HG03378 (cell line): Measurements from ENCODE around the gene CHKA.

ENCODE experiments used
- ATAC-seq: cut with Tn5 transposase; IDR thresholded peaks from one replicate; pipeline ENCODE4 v1.9.1; 2021; ENCODE audit warnings: mild to moderate bottlenecking, moderate library complexity; ENCODE audit not compliant: unreplicated experiment

CHKA gene

DNA sequence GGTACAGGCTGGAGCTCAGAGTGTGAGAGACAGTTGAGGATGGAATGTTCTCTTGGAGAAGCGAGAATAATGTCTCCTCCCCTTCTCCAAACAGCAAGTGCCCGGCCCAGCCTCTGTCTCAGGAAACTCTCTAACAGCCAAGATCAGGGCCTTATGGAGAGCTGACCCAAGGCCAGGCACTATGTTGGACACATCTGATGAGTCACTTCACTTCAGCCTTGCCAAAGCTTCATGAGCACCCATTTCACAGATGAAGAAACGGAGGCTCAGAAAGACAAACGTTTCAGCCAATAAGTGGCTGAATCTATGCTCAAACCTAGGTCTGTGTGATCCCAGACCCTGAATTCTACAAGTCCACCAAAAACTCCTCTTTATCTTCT is 22.1 kb upstream of the CHKA start:
- no peak for ATAC-seq

- no peak for ATAC-seq
These were observed 21.5 kb upstream of the CHKA start for GRCh38 chr11:68142441-68143309.

- no peak for ATAC-seq
These were observed 20.8 kb upstream of the CHKA start for GRCh38 chr11:68142028-68142412.

GRCh38 chr11:68141246-68142027 is 20.2 kb upstream of the CHKA start:
- ATAC-seq: no peak

DNA sequence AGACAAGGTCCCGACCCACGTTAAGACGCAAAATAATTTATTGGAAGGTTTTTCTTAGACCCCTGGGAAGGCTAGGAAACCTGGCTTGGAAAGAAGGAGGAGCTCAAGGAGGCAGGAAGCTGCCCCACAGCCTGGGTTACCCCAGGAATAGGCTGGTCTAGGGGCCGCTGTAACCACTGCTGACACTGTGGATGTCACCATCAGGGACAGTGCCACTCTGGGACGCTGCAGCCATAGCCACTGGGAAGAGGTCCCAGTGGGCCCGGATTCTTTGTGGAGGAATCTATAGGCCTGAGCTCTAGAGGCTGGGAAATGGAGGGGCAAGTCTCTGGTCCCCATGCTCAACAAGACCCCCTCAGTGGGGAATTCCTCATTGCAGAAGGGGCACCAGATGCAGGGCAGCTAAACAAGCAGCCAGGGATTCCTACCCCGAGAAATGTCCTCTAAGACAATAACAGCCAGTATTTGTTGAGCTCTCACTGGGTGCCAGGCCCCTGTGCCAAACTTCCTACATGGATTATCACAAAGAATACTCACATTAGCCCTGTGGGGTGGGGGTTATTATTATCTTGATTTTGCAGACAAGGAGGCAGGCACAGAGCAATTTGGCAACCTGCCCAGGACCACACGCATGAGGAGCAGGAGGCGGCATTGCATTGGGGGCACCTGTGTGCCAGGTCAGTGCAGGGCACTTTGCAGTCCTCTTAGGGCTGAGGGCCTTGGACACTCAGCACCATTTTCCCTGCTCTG is 19.5 kb upstream of the CHKA start:
- ATAC-seq: no peak

GRCh38 chr11:68138237-68138636 is 17.0 kb upstream of the CHKA start:
- no peak for ATAC-seq

- no peak for ATAC-seq
These were observed 16.6 kb upstream of the CHKA start for GRCh38 chr11:68137833-68138232.

DNA sequence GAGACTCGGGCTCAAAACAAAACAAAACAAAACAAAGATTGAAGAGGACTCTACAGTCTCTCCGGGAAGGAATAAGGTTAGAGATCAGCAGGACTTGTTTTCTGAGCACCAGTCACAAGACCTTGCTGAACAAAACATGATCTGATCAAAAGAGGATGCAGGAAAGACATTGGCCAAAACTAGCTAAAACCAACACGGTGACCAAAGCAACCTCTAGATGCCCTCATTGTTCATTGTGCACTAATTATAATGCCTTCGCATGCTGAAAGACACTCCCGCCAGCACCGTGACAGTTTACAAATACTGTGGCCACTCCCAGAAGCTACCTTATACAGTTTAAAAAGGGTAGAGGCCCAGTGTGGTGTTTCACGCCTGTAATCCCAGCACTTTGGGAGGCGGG is 15.7 kb upstream of the CHKA start:
- ATAC-seq: no peak

- ATAC-seq: no peak
These were observed 14.0 kb upstream of the CHKA start for GRCh38 chr11:68135161-68135560.

DNA sequence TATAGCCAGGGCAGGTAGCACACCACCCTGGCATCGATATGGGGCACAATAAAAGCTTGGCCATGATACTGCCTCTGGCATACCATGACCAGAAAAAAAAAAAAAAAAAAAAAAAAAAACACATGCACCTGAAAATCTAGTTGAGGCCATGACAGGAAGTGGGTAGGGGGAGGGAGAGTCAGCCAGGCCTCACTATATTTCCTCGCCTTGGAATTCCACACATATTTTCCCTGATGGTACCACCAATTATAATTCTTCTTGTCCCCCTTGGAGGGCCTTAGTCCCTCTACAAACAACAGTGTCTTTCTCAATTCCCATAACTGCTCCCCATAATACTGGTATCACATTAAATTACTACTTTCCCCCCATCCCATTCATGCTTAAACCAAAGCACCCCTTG is 12.6 kb upstream of the CHKA start:
- no peak for ATAC-seq

GRCh38 chr11:68130121-68130520 is 8.9 kb upstream of the CHKA start:
- ATAC-seq: no peak

- ATAC-seq: no peak
These were observed 7.6 kb upstream of the CHKA start for GRCh38 chr11:68128682-68129327.

DNA sequence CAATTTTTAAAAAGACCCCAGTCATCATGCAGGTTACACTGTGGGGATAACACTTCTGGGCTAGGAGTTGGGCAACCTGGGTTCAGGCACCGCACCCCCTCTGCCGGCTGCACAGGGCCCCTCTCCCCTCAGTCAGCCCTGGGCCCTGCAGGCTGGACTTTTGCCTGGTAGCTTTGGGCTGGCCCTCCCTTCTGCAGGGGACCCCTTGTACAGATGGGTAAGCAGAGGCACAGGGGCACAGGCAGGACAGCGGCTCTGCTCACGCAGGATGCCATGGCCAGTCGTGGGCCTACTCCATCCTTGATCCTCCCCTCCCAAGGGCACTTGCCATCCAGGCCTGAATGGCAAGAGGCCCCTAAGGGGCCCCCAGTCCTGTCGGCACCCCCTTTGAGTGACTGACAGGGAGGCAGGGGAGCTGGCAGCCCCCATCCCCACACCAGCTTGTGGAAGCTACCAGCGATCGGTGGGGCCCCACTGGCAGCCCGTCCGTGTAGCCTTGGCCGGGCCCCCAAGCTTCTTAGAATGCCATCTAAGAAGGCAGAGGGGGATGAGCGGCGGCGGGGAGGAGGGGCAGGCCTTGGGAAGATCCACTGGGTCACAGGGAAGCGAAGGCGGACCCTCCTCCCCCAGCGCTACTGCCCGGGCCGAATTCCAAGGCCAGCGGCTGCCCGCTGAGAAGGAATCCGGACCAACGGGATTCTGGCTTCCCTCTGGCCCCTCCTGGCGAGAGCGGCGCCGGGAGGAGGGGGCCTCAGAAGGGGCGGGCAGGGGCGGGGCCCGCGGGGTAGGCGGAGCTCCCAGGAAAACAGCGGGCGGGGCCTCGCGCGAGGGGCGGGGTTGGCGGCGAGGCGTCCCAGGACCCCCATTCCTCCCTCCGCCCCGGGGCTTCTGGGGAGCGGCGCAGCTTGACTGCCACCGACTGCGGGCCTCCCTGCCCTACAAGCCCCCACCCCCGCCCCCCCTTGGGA is 6.8 kb upstream of the CHKA start:
- ATAC-seq: no peak

GRCh38 chr11:68125164-68125563 is 4.0 kb upstream of the CHKA start:
- ATAC-seq: no peak

DNA sequence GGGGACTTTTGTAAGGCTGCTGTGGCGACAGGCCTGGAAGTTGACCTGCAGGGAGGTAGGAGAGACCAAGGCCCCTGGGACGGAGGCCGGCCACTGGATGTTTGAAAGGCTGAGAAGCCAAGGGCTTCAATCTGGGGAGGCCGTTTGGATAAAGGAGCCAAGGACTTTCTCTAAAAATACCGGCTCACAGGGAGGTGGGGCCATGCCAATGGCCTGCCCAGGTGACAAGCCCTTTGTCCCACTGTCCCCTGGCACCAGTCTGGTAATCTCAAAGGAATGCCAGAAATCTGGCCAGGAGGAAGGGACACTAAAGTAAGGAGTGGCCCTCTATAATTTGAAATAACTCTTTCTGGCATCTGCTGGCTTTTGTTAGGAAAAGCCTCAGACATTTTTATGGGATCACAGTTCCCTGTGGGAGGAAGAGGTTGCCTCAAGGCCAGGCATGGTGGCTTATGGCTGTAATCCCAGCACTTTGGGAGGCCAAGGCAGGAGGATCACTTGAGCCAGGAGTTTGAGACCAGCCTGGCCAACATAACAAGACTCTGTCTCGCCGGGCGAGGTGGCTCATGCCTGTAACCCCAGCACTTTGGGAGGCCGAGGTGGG is 1.9 kb upstream of the CHKA start:
- ATAC-seq: no peak

DNA sequence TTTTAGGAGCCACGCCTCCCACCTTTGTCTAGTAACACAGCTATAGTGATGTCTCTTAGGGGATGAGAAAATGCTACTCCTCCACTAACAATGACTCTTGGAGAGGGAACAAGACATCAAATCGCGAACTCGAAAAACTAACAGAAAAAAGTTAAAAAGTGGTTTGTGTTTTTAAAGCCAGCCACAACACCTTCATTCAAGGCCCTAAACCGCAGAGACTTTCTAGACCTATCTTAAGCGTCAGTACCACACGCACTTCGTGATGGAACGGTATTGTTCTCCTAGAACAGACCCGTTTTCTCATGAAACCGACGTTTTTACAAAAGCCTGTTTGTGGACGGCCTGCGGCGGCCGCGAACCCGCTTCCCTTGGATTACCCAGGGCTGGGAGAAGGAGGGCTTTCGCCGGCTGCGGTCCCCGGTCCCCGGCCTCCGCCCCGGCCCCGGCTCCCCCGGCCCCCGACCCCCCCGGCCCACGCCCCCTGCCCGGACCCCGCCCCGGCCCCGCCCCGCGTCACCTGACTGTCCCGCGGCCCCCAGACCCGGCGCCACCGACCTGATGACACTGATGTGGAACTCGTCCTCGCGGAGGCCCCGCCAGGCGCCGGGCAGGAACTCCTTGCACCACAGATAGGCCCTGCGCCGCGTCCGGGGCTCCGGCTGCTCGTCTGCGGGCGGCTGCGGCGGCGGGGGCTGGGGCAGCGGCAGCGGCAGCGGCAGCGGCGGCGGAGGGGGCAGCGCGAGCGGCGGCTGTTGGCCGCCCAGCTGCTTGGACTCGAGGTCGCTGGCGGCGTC is 718 bp downstream of the CHKA start:
- no peak for ATAC-seq

GRCh38 chr11:68118706-68119448 is 2.3 kb downstream of the CHKA start:
- ATAC-seq: no peak

DNA sequence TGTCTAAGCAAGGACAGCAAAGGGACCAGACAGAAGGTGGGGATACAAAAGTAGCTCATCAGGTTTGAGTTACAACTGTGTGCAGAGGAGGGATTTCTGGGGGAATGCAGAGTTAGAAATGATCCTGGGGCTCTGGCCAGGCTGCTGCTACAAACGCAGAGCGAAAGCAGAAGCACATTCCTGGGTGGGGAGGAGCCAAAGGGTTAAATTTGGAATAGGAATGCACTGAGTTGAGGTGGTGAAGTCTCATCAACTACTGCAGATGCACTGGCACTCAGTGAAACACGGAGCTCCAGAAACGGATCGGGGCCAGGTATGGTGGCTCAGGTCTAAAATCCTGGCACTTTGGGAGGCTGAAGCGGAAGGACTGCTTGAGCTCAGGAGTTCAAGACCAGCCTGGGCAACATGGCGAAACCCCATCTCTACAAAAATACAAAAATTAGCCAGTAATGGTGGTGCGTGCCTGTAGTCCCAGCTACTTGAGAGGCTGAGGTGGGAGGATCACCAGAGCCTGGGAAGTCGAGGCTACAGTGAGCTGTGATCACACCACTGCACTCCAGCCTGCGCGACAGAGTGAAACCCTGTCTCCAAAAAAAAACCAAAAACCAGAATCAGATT is 3.2 kb downstream of the CHKA start:
- ATAC-seq: no peak
